Effector memory CD4-positive, alpha-beta T cell (primary cell): ENCODE results near the gene PAFAH2.
"Not testable (repeated sequence)": the region's sequence is repeated elsewhere in the genome, so short reads cannot be mapped to it uniquely, and the experiment has no call there.

ENCODE experiments used
- DNase-seq, 3 donors: peaks; one replicate each; pipeline ENCODE4 v3.0.0-alpha.2; 2020
- H3K27ac ChIP-seq: 2 replicates; pipeline ENCODE4 v1.7.0; 2013; ENCODE audit warnings: mild to moderate bottlenecking, low read length, moderate library complexity; ENCODE audit not compliant: insufficient read depth, poor library complexity, severe bottlenecking
- H3K27me3 ChIP-seq: replicated peaks from 2 replicates; pipeline ENCODE4 v1.7.0; 2013; ENCODE audit warnings: mild to moderate bottlenecking, low read length; ENCODE audit not compliant: insufficient read depth, control insufficient read depth, poor library complexity, severe bottlenecking
- H3K36me3 ChIP-seq: 2 replicates; pipeline ENCODE4 v1.7.0; 2013; ENCODE audit warnings: mild to moderate bottlenecking, low read length, moderate library complexity; ENCODE audit not compliant: control insufficient read depth, insufficient read depth
- H3K4me1 ChIP-seq: 2 replicates; pipeline ENCODE4 v1.7.0; 2013; ENCODE audit warnings: low read length, mild to moderate bottlenecking; ENCODE audit not compliant: control insufficient read depth, insufficient read depth, poor library complexity, severe bottlenecking
- H3K4me3 ChIP-seq: 2 replicates; pipeline ENCODE4 v1.7.0; 2013; ENCODE audit warnings: low read length, low read depth, mild to moderate bottlenecking; ENCODE audit not compliant: insufficient read depth, poor library complexity, severe bottlenecking
- H3K9me3 ChIP-seq: 2 replicates; pipeline ENCODE4 v1.7.0; 2013; ENCODE audit warnings: mild to moderate bottlenecking, low read length, moderate library complexity; ENCODE audit not compliant: control insufficient read depth

PAFAH2 gene

DNA sequence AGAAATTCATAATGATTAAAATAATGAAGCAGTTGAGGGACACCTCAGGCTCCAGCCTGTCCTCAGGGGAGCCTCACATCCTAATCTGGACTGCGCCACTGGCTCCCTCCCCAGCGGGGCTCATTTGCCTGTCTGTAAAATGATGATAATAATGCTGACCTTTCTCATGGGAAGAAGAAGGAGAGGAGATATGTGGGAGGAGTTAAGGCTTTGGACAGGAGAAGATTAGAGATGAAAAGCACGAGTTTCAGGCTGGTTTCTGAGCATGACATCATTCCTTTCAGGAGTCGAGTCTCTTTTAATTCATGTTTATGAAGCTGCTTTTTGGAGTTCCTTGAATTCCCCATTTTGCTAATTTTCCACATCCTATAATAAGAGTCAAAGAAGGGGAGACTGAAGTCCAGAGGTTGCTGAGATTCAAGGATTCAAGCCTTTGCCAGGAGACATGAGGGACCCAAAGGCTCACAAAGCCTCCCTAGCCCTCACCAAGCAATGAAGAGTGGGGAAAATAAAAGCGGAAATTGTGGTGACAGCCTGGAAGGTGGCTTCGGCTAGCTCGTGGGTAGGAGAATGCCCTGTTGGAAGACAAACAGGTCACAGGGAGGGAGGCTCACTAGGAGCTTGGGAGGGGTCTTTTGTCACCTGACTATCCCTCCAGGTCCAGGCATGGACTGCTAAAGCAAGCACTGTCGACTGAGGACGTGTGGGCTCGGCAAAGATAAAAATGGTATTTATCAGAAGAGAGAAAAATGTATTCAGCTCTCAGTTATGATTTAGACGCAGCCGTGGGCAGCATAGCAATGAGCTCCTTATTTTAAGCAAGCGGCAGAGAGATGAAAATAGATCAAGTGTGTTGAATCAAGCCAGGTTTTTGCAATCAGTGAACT is 64.1 kb downstream of the PAFAH2 start:
- DNase-seq, result no peak
- Histone ChIP-seq H3K4me1 (no peaks in the 10 kb centered on the region), H3K27ac (no peak overlapping the region)

DNA sequence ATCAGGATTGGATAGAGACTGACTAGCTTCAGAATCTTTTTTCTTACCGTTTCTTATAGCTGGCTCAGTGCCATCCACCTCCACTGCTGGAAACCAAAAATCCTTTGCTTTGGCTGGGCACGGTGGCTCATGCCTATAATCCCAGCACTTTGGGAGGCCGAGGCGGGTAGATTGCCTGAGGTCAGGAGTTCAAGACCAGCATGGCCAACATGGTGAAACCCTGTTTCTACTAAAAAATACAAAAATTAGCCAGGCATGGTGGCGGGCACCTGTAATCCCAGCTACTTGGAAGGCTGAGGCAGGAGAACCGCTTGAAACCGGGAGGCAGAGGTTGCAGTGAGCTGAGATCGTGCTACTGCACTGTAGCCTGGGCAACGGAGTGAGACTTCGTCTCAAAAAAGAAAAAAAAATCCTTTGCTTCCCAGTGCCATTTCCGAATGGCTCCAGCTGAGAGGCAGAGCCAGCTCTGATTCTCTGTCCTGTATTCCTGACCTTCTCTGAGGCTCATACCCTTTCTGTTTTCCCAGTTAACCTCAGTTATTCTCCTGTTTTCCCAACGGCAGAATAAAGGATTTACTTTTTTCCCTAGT is 65.0 kb downstream of the PAFAH2 start:
- H3K4me1 ChIP-seq, H3K9me3 ChIP-seq, H3K4me3 ChIP-seq, H3K27me3 ChIP-seq, H3K36me3 ChIP-seq, H3K27ac ChIP-seq, DNase-seq: not testable (repeated sequence)

More for the DNA sequence above, 64.1 kb downstream of the PAFAH2 start:
- Histone ChIP-seq H3K4me3 (no peak overlapping the region), H3K36me3 (no peaks in the 10 kb centered on the region), H3K27me3 (no peaks in the 10 kb centered on the region), H3K9me3 (no peaks in the 10 kb centered on the region)

DNA sequence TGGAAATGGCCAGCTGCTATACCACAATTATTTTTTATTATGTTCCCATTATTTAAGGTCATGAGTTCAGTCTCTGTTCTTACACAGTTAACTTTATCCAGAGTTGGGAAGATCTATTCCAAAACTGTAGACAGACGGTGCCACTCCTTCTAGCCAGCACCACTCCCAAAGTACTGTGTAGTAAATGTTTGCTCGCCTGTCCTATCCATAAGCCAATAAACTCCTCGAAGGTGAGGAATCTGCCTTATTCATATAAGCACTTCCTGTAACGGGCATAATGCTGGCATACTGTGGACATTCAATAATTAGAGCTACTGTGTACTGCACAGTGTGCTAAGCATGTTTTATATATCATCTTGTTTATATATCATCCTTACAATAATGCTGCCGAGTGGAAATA is 65.5 kb downstream of the PAFAH2 start:
- DNase-seq, result no peak
- Histone ChIP-seq H3K36me3 (no peaks in the 10 kb centered on the region), H3K4me3 (no peak overlapping the region), H3K27ac (no peak overlapping the region), H3K27me3 (no peaks in the 10 kb centered on the region), H3K4me1 (no peaks in the 10 kb centered on the region), H3K9me3 (no peaks in the 10 kb centered on the region)

DNA sequence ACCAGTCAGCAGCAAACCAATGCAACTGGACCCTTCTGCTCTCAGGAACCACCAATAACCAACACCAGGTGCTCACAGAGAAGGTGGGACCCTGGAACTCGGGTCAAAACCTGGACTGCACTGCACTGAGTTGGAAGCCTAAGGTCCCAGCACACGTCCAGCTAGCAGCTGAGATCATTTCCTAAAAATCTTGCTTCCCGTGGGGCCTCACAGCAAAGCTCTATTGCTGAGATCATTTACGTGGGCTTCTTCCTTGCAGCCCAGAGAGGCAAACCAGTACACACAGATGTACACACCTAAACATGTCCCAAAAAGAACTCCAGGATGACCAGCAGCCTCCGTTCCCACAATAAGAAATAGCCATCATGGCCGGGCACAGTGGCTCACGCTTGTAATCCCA is 68.8 kb downstream of the PAFAH2 start:
- no peaks in the 10 kb centered on the region for H3K4me1 ChIP-seq
- DNase-seq, result no peak
- H3K27me3 ChIP-seq, result no peaks in the 10 kb centered on the region
- H3K27ac ChIP-seq, result no peak overlapping the region
- no peaks in the 10 kb centered on the region for H3K36me3 ChIP-seq
- H3K4me3 ChIP-seq, result no peak overlapping the region
- H3K9me3 ChIP-seq, result no peaks in the 10 kb centered on the region

DNA sequence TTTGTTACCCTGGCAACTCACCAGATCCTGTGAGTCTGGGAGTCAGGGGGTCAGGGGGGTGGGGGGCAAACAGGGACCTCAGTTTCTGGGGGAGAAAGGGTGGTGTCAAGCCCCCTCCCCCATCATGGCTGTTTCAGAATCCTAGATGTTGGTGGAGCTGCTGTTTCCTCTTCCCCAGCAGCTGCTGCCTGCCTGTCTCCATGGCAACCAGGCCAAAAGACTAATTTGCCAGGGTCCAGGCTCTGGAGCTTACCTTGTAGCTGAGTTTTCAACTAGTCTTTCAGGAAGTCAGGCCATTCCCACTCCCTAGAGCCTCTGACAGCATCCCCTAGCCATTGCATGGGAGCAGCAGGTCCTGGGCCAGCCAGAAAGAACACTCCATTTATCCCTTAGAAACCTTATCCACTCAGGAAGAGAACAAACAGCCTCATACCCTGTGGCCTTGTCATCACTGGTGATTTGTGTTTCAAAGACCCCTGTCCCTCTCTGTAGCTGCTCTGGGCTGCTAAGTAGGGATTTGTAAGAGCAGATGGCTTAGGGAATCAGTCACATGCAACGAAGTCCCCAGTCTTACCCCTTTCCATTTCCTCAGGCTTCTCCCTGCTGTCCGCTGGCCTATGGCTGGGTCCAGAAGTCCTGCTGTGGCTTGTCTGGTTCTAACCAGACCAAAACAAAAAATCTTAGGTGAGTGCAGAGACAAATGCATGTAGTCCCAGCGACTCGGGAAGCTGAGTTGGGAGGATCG is 70.2 kb downstream of the PAFAH2 start:
- no peak overlapping the region for H3K27ac ChIP-seq
- no peaks in the 10 kb centered on the region for H3K27me3 ChIP-seq
- no peak overlapping the region for H3K4me3 ChIP-seq
- no peaks in the 10 kb centered on the region for H3K9me3 ChIP-seq
- H3K4me1 ChIP-seq, result peaks cover 5% of the 10 kb centered on the region
- H3K36me3 ChIP-seq, result no peaks in the 10 kb centered on the region
- DNase-seq, result no peak

DNA sequence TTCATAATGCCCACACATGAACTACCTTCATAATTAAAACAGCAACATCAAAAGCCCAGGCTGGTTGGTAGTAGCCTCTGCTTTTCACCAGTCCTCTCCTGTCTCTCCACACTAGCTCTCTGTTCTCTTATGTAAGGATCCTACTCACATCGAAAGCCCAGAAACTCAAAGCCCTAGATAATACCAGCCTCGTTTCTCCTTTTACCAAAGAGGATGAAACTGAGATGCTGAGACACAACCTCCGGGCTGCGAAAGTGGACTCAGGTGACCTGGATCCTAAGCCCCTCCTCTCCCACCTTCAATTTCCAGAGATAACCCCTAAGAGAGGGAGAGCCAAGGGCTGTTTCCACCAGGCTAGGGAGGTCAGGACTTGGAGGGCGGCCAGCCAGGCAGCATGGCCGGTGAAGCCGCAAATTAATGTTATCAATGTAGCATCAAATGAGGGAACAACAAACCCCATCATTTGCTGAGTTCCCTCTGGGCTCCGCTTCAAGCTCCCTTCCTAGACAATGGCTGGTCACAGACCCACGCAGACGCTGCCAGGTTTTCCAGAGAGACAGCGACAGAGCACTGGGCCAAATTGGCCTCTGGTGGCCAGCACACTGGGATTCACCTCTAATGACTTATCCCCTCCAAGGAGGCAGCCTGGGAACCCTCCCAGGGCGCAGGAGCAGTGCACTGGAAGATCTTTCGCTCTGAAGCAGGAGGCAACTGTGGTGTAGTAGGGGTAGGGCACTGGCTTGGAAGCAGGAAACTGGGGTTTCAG is 70.9 kb downstream of the PAFAH2 start:
- DNase-seq, result no peak
- no peaks in the 10 kb centered on the region for H3K27me3 ChIP-seq
- peak overlapping the region; percentile 32 for H3K27ac ChIP-seq
- H3K4me3 ChIP-seq, result no peak overlapping the region
- H3K36me3 ChIP-seq, result no peaks in the 10 kb centered on the region
- H3K4me1 ChIP-seq, result peaks cover 13% of the 10 kb centered on the region
- no peaks in the 10 kb centered on the region for H3K9me3 ChIP-seq

DNA sequence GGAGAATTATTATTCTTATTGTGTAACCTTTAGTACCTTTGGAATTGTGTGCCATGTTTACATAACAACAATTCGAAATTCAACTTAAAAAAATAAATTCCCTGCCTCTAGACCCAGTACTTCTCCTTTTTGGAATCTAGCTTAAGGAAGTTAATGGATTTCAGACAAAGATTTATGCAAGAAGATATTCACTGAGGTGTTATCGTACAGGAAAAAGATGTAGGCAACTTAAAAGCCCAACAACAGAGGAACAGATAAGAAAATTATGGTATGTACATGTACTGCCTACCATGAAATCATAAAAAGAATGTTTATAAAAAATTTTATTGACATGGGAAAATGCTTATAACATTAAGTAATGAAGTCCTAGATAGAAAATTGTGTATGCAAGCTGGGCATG is 73.4 kb downstream of the PAFAH2 start:
- H3K27ac ChIP-seq, result no peak overlapping the region
- H3K4me3 ChIP-seq, result no peak overlapping the region
- H3K27me3 ChIP-seq, result no peaks in the 10 kb centered on the region
- no peaks in the 10 kb centered on the region for H3K36me3 ChIP-seq
- DNase-seq, result no peak
- no peaks in the 10 kb centered on the region for H3K9me3 ChIP-seq
- H3K4me1 ChIP-seq, result peaks cover 15% of the 10 kb centered on the region

DNA sequence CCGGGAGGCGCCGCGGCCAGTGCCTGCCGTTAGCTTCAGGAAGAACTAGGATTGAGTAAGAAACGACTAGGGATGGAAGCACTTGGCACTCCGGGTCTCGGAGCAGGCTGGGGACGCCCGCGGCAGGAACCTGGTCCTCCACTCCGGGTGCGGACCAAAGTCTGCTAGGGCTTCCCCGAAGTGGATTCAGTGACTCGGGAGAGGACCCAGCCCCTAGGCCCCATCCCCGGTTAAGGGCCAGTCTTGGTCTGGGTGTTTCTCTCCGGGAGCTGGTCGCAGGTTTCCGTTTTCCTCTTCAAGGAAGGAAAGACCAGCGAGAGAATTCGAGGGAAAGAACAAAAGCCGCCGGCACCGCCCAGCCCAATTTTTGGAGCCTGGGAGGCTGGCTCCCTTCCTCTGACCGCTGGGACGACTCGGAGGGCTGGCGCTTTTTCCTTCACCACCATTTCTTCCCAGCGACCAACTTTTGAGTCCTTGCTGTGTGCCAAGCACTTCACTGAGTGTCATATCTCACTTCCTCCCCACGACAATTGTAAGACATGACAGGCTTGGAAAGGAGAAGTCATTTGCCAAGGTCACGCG is 74.8 kb downstream of the PAFAH2 start:
- Histone ChIP-seq H3K27ac (no peak overlapping the region), H3K36me3 (no peaks in the 10 kb centered on the region), H3K4me3 (peak overlapping the region; percentile 57), H3K27me3 (no peaks in the 10 kb centered on the region), H3K4me1 (peaks cover 18% of the 10 kb centered on the region), H3K9me3 (no peaks in the 10 kb centered on the region)
- no peak for DNase-seq

DNA sequence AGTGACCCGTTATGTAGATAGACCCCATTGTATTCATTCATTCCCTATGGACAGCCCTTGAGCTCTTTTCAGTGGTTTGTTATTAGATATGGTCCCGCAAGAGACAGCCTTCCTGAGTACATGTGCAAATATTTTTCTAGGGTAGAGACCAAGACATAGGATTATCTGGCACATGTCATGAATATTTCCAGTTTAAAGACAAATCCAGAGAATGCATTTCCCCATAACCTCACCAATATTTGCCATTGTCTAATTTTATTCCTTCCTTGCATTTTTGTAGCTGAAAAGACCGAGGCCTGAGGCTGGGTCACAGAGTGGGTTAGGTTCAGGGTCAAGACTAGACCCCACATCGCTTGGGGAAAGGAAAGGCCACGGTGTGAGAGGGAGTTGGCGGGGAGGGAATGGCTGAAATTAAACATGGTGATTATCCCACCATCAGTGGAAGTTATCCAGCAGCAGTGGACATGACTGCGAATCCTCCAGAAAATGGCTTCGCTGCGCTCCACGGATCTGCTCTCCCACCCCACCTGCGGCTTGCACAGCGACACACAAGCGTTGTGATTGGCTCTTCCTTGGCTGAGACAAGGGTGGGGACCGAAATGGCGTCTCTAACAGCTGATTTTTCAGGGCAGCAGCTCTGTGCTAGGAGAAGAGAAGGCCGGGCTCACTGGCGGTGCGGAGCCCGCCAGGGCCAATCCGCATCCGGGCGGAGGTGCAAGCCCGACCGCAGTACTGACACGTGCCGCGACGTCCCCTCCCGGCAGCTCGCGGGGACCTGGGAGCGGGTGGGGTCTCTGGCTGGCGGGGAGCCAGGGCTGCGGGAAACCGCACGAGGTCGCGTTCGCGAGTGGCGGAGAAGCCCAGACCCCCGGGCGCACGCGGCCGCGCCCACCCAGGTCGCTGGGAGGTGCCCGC is 75.5 kb downstream of the PAFAH2 start:
- no peaks in the 10 kb centered on the region for H3K9me3 ChIP-seq
- H3K4me3 ChIP-seq, result peak overlapping the region; percentile 57
- H3K4me1 ChIP-seq, result peaks cover 23% of the 10 kb centered on the region
- peak overlapping the region; percentile 5 for H3K27ac ChIP-seq
- no peaks in the 10 kb centered on the region for H3K27me3 ChIP-seq
- peak; percentile 24 to 27 (median 25) for DNase-seq
- H3K36me3 ChIP-seq, result no peaks in the 10 kb centered on the region
